K562 (cell line): ENCODE measurements around the gene ARF4. TPM values are rescaled to one million over a fixed set of nuclear protein-coding genes. Genes with fewer than 3 reads are reported as not detected.
A peak's percentile ranks its signal among the peaks of the same experiment; 100 is the strongest.

Experiments
- ARID3A ChIP-seq: IDR thresholded peaks from 2 replicates; pipeline ENCODE4 v1.6.1; 2012; ENCODE audit warnings: low read depth, low read length, improper control_type of control experiment, borderline replicate concordance
- BMI1 ChIP-seq: fragments of 150-350 bp; IDR thresholded peaks from 2 replicates; pipeline ENCODE4 v1.6.1; 2014; ENCODE audit warnings: low read length
- CEBPZ ChIP-seq: fragments of 150-350 bp; IDR thresholded peaks from 2 replicates; pipeline ENCODE4 v1.6.1; 2014; ENCODE audit warnings: low read depth, mild to moderate bottlenecking, low read length, borderline replicate concordance
- FOXA3 ChIP-seq, 2 experiments: fragments of 450-650 bp in 1 of 2; sonication (generic) in 1 of 2; formaldehyde crosslinking; IDR thresholded peaks in 1 of 2; conservative IDR thresholded peaks in 1 of 2; 2 replicates each; pipeline versions ENCODE4 v1.4.0 to v1.8.0; 2020 to 2022; ENCODE audit warnings: mild to moderate bottlenecking in 2 of 2, missing genetic modification reagents in 1 of 2
- MYC ChIP-seq, 2 experiments: fragments of 250-450 bp in 1 of 2; sonication (Bioruptor Pico) in 1 of 2; IDR thresholded peaks; 2 replicates each; pipeline versions ENCODE4 v1.5.1 to v1.6.1; 2012 to 2021; ENCODE audit warnings: low read depth in 2 of 2, borderline replicate concordance in 1 of 2, improper control_type of control experiment in 1 of 2, low read length in 1 of 2, mild to moderate bottlenecking in 1 of 2, moderate library complexity in 1 of 2
- NONO ChIP-seq, 2 experiments: fragments of 200-400 bp in 1 of 2; fragments of 450-650 bp in 1 of 2; formaldehyde crosslinking in 1 of 2; IDR thresholded peaks; 2 replicates each; pipeline ENCODE4 v1.6.1; 2017; ENCODE audit warnings: low read depth in 2 of 2, mild to moderate bottlenecking in 2 of 2, moderate library complexity in 2 of 2, low read length in 1 of 2
- NRF1 ChIP-seq, 2 experiments: fragments of 450-650 bp; IDR thresholded peaks in 1 of 2; conservative IDR thresholded peaks in 1 of 2; 2 replicates each; pipeline ENCODE4 v1.6.1; 2014; ENCODE audit warnings: mild to moderate bottlenecking in 2 of 2
- PHF20 ChIP-seq: fragments of 450-650 bp; IDR thresholded peaks from 2 replicates; pipeline ENCODE4 v1.6.1; 2018; ENCODE audit not compliant: partially characterized antibody
- PTBP1 ChIP-seq: fragments of 200-400 bp; formaldehyde crosslinking; IDR thresholded peaks from 2 replicates; pipeline ENCODE4 v1.6.1; 2017; ENCODE audit warnings: low read depth, low read length
- RBM15 ChIP-seq: fragments of 200-400 bp; formaldehyde crosslinking; IDR thresholded peaks from 2 replicates; pipeline ENCODE4 v1.6.1; 2018; ENCODE audit warnings: mild to moderate bottlenecking, low read length, moderate library complexity; ENCODE audit not compliant: insufficient read depth
- RCOR1 ChIP-seq, 2 experiments: IDR thresholded peaks; 2 replicates each; pipeline ENCODE4 v1.6.1; 2012; ENCODE audit warnings: low read depth in 2 of 2, low read length in 2 of 2, borderline replicate concordance in 1 of 2, improper control_type of control experiment in 1 of 2
- SRSF9 ChIP-seq: fragments of 200-400 bp; formaldehyde crosslinking; IDR thresholded peaks from 2 replicates; pipeline ENCODE4 v1.6.1; 2017; ENCODE audit warnings: low read depth, low read length, borderline replicate concordance
- TCF3 ChIP-seq: sonication (generic); formaldehyde crosslinking; IDR thresholded peaks from 2 replicates; pipeline ENCODE4 v1.4.0; 2020; ENCODE audit warnings: mild to moderate bottlenecking, missing genetic modification reagents
- YY1 ChIP-seq, 3 experiments: IDR thresholded peaks; 2 replicates each; pipeline ENCODE4 v1.6.1; 2011; ENCODE audit warnings: low read length in 2 of 3, mild to moderate bottlenecking in 2 of 3, moderate library complexity in 2 of 3, borderline replicate concordance in 1 of 3, control low read depth in 1 of 3, low read depth in 1 of 3; ENCODE audit not compliant: insufficient read depth in 3 of 3, insufficient replicate concordance in 2 of 3, control insufficient read depth in 1 of 3, insufficient read length in 1 of 3; ENCODE audit errors: extremely low read depth in 1 of 3
- ZNF561 ChIP-seq: fragments of 450-650 bp; formaldehyde crosslinking; conservative IDR thresholded peaks from 2 replicates; pipeline ENCODE4 v1.4.0; 2020; ENCODE audit warnings: mild to moderate bottlenecking, moderate library complexity
- ZNF589 ChIP-seq: fragments of 200-800 bp; sonication (Bioruptor generic); IDR thresholded peaks from 2 replicates; pipeline ENCODE4 v1.6.1; 2016; ENCODE audit warnings: low read depth, missing genetic modification characterization, missing compliant biosample characterization
- ZNF764 ChIP-seq: fragments of 250-450 bp; sonication (Bioruptor Pico); IDR thresholded peaks from 2 replicates; pipeline ENCODE4 v1.4.0; 2020; ENCODE audit warnings: low read depth, mild to moderate bottlenecking, moderate library complexity
- polyA plus RNA-seq, 8 experiments: library from polyadenylated mRNA; depleted of rRNA in 4 of 8; stranded (reverse) in 5 of 8; unstranded in 3 of 8; fragments of >200 nt; fragmentation: Nextera tagmentation in 2 of 8; fragmentation: Illumina TruSeq in 1 of 8; extraction: Ambion mirVana in 2 of 8; extraction: Trizol in 1 of 8; gene quantifications; 2 replicates each; pipeline versions ENCODE4 v1.2.1 to v1.2.3, GENCODE V29; 2011 to 2014; ENCODE audit warnings: inconsistent platforms in 1 of 8, missing spikeins in 1 of 8
- total RNA-seq, 7 experiments: library from RNA; depleted of rRNA in 6 of 7; stranded (reverse); fragments of >200 nt in 6 of 7; fragmentation: Illumina TruSeq in 2 of 7; extraction: Trizol in 2 of 7; gene quantifications; 2 replicates each; pipeline versions ENCODE4 v1.2.1 to v1.2.3, GENCODE V29; 2011 to 2021; ENCODE audit warnings: low replicate concordance in 1 of 7
- TF ChIP-seq, protein P1 (sequence below): fragments of 250-450 bp; sonication (Bioruptor Pico); IDR thresholded peaks from 2 replicates; pipeline ENCODE4 v1.5.0; 2021; ENCODE audit warnings: mild to moderate bottlenecking, borderline replicate concordance

ARF4 gene
- total and polyA plus RNA-seq, 9 of the 15 experiments (the other 6 are each of a cell fraction or from before 2014, with no cell fraction given): 41.1 to 273 (median 83.8) TPM

DNA sequence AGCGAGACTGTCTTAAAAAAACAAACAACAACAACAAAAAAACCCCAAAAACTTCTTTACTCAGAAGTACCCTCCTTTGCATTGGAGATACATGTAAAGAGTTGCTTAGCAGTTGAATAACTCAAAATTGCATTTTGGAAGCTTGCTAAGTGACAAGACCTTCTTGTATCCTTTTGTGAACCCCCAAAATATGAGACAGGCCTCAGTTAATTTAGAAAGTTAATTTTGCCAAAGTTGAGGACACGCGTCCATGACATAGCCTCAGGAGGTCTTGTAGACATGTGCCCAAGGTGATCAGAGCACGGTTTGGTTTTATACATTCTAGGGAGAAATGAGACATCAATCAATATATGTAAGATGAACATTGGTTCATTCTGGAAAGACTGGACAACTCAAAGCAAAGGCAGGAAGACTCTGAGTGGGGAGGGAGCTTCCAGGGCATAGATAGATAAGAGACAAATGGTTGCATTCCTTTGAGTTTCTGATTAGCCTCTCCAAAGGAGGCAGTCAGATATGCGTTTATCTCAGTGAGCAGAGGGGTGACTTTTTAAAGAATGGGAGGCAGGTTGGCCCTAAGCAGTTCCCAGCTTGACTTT is 1.7 kb upstream of the ARF4 start (continued):
- TF ChIP-seq CEBPZ (no peak), ZNF561 (no peak), ZNF764 (CRISPR knock-in tag) (no peak), YY1 (IDR thresholded peaks at IDR 0.05; ENCODE audit: borderline replicate concordance in 1 of 3, control insufficient read depth in 1 of 3, extremely low read depth in 1 of 3, insufficient read depth in 3 of 3, insufficient read length in 1 of 3, insufficient replicate concordance in 2 of 3, low read depth in 1 of 3, low read length in 2 of 3) (no peak), NONO (IDR thresholded peaks at IDR 0.05; ENCODE audit: low read depth in 2 of 2, low read length in 1 of 2) (no peak), TCF3 (peak; percentile 93), RBM15 (no peak), MYC (IDR thresholded peaks at IDR 0.05; ENCODE audit: low read depth, low read length) (no peak), MYC (CRISPR knock-in tag; IDR thresholded peaks at IDR 0.05; ENCODE audit: borderline replicate concordance, low read depth) (no peak), PHF20 (no peak), SRSF9 (no peak), ARID3A (0 out of 2 replicates have a peak, but pooled peaks have one; percentile 34), BMI1 (no peak), PTBP1 (no peak), NRF1 (conservative IDR thresholded peaks at IDR 0.05 in 1 of 2, IDR thresholded peaks at IDR 0.05 in 1 of 2) (no peak), ZNF589 (CRISPR knock-in tag) (0 out of 2 replicates have a peak, but pooled peaks have one; percentile 55), FOXA3 (CRISPR knock-in tag; conservative IDR thresholded peaks at IDR 0.05 in 1 of 2, IDR thresholded peaks at IDR 0.05 in 1 of 2) (no peak), RCOR1 (IDR thresholded peaks at IDR 0.05; ENCODE audit: borderline replicate concordance in 1 of 2, low read depth in 2 of 2, low read length in 2 of 2) (peak; percentile 80 to 95)
- TF ChIP-seq, protein P1, sequence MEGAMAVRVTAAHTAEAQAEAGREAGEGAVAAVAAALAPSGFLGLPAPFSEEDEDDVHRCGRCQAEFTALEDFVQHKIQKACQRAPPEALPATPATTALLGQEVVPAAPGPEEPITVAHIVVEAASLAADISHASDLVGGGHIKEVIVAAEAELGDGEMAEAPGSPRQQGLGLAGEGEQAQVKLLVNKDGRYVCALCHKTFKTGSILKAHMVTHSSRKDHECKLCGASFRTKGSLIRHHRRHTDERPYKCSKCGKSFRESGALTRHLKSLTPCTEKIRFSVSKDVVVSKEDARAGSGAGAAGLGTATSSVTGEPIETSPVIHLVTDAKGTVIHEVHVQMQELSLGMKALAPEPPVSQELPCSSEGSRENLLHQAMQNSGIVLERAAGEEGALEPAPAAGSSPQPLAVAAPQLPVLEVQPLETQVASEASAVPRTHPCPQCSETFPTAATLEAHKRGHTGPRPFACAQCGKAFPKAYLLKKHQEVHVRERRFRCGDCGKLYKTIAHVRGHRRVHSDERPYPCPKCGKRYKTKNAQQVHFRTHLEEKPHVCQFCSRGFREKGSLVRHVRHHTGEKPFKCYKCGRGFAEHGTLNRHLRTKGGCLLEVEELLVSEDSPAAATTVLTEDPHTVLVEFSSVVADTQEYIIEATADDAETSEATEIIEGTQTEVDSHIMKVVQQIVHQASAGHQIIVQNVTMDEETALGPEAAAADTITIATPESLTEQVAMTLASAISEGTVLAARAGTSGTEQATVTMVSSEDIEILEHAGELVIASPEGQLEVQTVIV (CRISPR knock-in tag): no peak
